ENCODE data around the gene CGRRF1.

GRCh38 chr14:54535126-54535525, 25.4 kb downstream of the CGRRF1 start:
- TF ChIP-seq POLR2A (IDR thresholded peaks at IDR 0.05; ENCODE audit: low read length) (no peak), GATA1 (IDR thresholded peaks at IDR 0.05; ENCODE audit: low read depth, low read length) (no peak)
